Upper lobe of left lung (tissue), 6 donors: ENCODE results near the gene RINL. TPM values are rescaled to one million over a fixed set of nuclear protein-coding genes. Genes with fewer than 3 reads are reported as not detected.

Experiments
- ATAC-seq, 2 donors: fragments of 200-7000 bp; cut with Tn5 transposase; one replicate each; pipeline ENCODE4 v1.9.1; 2022; ENCODE audit warnings: mild to moderate bottlenecking in 2 of 2, moderate library complexity in 2 of 2; ENCODE audit not compliant: low FRiP score in 2 of 2
- DNase-seq, 2 donors: peaks; one replicate each; pipeline ENCODE4 v3.0.0-alpha.2; 2019 to 2020
- H3K27ac ChIP-seq, 4 donors: fragments of 200-600 bp; sonication (generic); one replicate each; pipeline ENCODE4 v1.5.1; 2016 to 2019
- H3K27me3 ChIP-seq, 4 donors: fragments of 200-600 bp; sonication (generic); one replicate each; pipeline ENCODE4 v1.5.1; 2017 to 2019
- H3K36me3 ChIP-seq, 4 donors: fragments of 200-600 bp; sonication (generic); one replicate each; pipeline ENCODE4 v1.5.1; 2016 to 2019
- H3K4me1 ChIP-seq, 4 donors: fragments of 200-600 bp; sonication (generic); one replicate each; pipeline ENCODE4 v1.5.1; 2018 to 2019
- H3K4me3 ChIP-seq, 4 donors: fragments of 200-600 bp; sonication (generic); one replicate each; pipeline ENCODE4 v1.5.1; 2017 to 2019; ENCODE audit warnings: mild to moderate bottlenecking in 2 of 4, moderate library complexity in 1 of 4
- H3K9me3 ChIP-seq, 4 donors: fragments of 200-600 bp; sonication (generic); one replicate each; pipeline ENCODE4 v1.5.1; 2018 to 2019
- EP300 ChIP-seq, 4 donors: sonication (generic); formaldehyde crosslinking; IDR thresholded peaks; one replicate each; pipeline ENCODE4 v1.5.1; 2017; ENCODE audit warnings: antibody characterized with exemption in 4 of 4, control low read depth in 2 of 4
- POLR2A ChIP-seq, 4 donors: fragments of 450-650 bp; IDR thresholded peaks; one replicate each; pipeline ENCODE4 v1.5.1; 2016 to 2017; ENCODE audit warnings: antibody characterized with exemption in 4 of 4, mild to moderate bottlenecking in 2 of 4
- POLR2AphosphoS5 ChIP-seq, 2 donors: sonication (generic); formaldehyde crosslinking; IDR thresholded peaks; one replicate each; pipeline ENCODE4 v1.5.1; 2017; ENCODE audit warnings: antibody characterized with exemption in 2 of 2
- WGBS, 2 donors: methylation state at CpG; one replicate each; pipeline ENCODE4 v1.1.5; 2017 to 2018; 5-methylcytosine and 5-hydroxymethylcytosine counted together
- total RNA-seq, 6 donors: library from RNA; depleted of rRNA in 4 of 6; stranded (reverse); fragments of >200 nt in 4 of 6; gene quantifications; one replicate each; pipeline versions ENCODE4 v1.1.0 to v1.2.1, GENCODE V29; 2016 to 2021
- TF ChIP-seq, protein P1 (sequence below), 6 experiments: fragments of 450-650 bp in 4 of 6; fragments of 200-600 bp in 2 of 6; sonication (generic) in 2 of 6; IDR thresholded peaks; one replicate each; pipeline ENCODE4 v1.5.1; 2016 to 2019; ENCODE audit warnings: antibody characterized with exemption in 6 of 6
- donor health status: DM: no; HTN: no; CAD: no; lungs with moderate emphysema.
- donor health status: DM: no; HTN: yes; CAD: no; lungs with severe emphysema.

The RINL gene, protein sequence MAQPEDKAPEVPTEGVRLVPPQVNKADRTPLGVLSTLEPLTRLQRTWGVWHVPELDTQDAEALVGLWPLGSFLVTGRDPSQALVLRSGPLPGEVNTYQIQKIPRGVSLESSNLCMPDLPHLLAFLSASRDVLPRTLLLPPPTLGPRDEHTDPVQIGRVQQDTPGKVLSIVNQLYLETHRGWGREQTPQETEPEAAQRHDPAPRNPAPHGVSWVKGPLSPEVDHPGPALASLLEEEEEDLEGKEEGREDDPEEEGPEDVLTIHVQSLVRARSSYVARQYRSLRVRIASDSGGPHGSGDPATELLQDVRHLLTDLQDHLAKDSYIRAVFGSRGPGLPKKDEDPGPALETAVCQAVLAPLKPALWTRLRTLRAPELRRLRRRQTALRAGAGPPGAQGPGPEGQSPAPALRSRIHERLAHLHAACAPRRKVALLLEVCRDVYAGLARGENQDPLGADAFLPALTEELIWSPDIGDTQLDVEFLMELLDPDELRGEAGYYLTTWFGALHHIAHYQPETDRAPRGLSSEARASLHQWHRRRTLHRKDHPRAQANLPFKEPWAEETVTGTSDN
- 10 to 100 TPM in 5 of 6 donors, 1 to 10 TPM in 1; 8.7 to 23.1 (median 13.2) TPM for total RNA-seq

DNA sequence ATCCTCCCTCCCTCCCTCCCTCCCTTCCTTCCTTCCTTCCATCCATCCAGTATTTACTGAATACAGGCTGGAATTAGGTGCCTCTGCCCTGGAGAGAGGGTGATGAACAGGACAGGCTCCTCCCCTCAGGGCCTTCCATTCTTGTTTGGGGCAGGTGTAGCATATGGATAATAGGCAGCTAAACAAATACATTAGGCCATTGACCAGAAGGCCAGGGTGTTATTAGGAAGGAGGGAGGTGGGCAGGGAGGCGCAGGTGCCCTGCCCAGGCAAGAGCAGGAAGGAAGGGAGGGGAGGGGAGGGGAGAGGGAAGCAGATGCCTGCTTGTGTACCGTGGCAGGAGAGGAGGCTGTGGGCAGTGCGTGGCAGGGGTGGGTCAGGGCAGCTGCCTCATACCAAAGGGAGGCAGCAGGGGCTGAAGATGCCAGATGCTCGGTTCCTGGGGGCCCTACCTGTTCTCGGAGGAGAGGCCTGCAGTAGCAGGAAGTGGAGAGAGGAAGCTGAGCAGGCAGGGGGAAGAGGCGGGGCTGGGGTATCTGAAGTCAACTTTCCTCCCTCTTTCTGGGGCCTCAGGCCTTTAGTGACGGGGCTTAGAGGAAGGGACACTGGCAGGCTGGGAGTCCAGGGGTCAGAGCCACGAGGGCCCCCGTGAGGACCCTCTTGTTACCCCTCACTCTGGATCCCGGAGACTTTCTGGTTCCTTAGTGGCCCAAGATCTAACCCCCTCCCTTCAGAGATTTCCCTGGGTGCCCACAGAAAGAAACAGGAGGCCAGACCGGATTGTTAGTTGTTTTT, at the start of gene RINL:
Gene RINL (minus strand): TSS at position 495 of the 794 bp plus-strand sequence. CDS start 1,533 bp downstream, outside the sequence.
- ATAC-seq: peak; percentile 64 to 68
- H3K36me3 ChIP-seq: peaks cover 0 to 43% (median 28%) of the 10 kb centered on the region in 4 donors
- H3K27me3 ChIP-seq: no peaks in the 10 kb centered on the region
- 22 to 24% methylated on average over 11 of the region's 11 CpGs for WGBS, 2 donors
- peak within 1 kb of the TSS in 2 of 4 donors; percentile 34 to 40 for H3K4me3 ChIP-seq
- TF ChIP-seq POLR2A (IDR thresholded peaks at IDR 0.05) (peak in 1 of 4 donors; percentile 37), POLR2AphosphoS5 (IDR thresholded peaks at IDR 0.05) (peak in 1 of 2 donors; percentile 8), EP300 (IDR thresholded peaks at IDR 0.05) (no peak)
- TF ChIP-seq, protein P1, sequence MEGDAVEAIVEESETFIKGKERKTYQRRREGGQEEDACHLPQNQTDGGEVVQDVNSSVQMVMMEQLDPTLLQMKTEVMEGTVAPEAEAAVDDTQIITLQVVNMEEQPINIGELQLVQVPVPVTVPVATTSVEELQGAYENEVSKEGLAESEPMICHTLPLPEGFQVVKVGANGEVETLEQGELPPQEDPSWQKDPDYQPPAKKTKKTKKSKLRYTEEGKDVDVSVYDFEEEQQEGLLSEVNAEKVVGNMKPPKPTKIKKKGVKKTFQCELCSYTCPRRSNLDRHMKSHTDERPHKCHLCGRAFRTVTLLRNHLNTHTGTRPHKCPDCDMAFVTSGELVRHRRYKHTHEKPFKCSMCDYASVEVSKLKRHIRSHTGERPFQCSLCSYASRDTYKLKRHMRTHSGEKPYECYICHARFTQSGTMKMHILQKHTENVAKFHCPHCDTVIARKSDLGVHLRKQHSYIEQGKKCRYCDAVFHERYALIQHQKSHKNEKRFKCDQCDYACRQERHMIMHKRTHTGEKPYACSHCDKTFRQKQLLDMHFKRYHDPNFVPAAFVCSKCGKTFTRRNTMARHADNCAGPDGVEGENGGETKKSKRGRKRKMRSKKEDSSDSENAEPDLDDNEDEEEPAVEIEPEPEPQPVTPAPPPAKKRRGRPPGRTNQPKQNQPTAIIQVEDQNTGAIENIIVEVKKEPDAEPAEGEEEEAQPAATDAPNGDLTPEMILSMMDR (IDR thresholded peaks at IDR 0.05): peak in 1 of 6 experiments; percentile 4
- H3K27ac ChIP-seq: peak within 1 kb of the TSS; percentile 55 to 89 (median 86)
- DNase-seq: peak in 1 of 2 donors; percentile 65
- H3K4me1 ChIP-seq: peaks cover 16 to 19% (median 16%) of the 10 kb centered on the region in 4 donors
- H3K9me3 ChIP-seq: no peaks in the 10 kb centered on the region

- no peaks in the 10 kb centered on the region for H3K9me3 ChIP-seq
- H3K27ac ChIP-seq: no peak overlapping the region
- TF ChIP-seq, protein P1 (IDR thresholded peaks at IDR 0.05): no peak
- TF ChIP-seq EP300 (IDR thresholded peaks at IDR 0.05): no peak
- no peak for TF ChIP-seq POLR2A (IDR thresholded peaks at IDR 0.05)
- no peak for TF ChIP-seq POLR2AphosphoS5 (IDR thresholded peaks at IDR 0.05)
- peaks cover 3 to 34% (median 20%) of the 10 kb centered on the region in 4 donors for H3K36me3 ChIP-seq
- ATAC-seq: no peak
- WGBS, 2 donors: 88 to 95% methylated on average over 7 of the region's 7 CpGs
- H3K27me3 ChIP-seq: no peaks in the 10 kb centered on the region
- H3K4me3 ChIP-seq: no peak overlapping the region
- DNase-seq: no peak
- H3K4me1 ChIP-seq: peaks cover 0 to 11% (median 2%) of the 10 kb centered on the region in 4 donors
Observed at GRCh38 chr19:38924388-38924787, 46.3 kb upstream of the RINL start.

- WGBS, 2 donors: 93 to 96% methylated on average over 5 of the region's 5 CpGs
- ATAC-seq: no peak
- no peak for TF ChIP-seq POLR2A (IDR thresholded peaks at IDR 0.05)
- no peak for TF ChIP-seq POLR2AphosphoS5 (IDR thresholded peaks at IDR 0.05)
- TF ChIP-seq, protein P1 (IDR thresholded peaks at IDR 0.05): no peak
- no peak for TF ChIP-seq EP300 (IDR thresholded peaks at IDR 0.05)
- no peaks in the 10 kb centered on the region for H3K4me1 ChIP-seq
- H3K36me3 ChIP-seq: peaks cover 3 to 38% (median 20%) of the 10 kb centered on the region in 4 donors
- H3K27me3 ChIP-seq: no peaks in the 10 kb centered on the region
- no peak for DNase-seq
- no peak overlapping the region for H3K27ac ChIP-seq
- no peaks in the 10 kb centered on the region for H3K9me3 ChIP-seq
- no peak overlapping the region for H3K4me3 ChIP-seq
Observed at GRCh38 chr19:38922482-38922881, 44.4 kb upstream of the RINL start.

DNA sequence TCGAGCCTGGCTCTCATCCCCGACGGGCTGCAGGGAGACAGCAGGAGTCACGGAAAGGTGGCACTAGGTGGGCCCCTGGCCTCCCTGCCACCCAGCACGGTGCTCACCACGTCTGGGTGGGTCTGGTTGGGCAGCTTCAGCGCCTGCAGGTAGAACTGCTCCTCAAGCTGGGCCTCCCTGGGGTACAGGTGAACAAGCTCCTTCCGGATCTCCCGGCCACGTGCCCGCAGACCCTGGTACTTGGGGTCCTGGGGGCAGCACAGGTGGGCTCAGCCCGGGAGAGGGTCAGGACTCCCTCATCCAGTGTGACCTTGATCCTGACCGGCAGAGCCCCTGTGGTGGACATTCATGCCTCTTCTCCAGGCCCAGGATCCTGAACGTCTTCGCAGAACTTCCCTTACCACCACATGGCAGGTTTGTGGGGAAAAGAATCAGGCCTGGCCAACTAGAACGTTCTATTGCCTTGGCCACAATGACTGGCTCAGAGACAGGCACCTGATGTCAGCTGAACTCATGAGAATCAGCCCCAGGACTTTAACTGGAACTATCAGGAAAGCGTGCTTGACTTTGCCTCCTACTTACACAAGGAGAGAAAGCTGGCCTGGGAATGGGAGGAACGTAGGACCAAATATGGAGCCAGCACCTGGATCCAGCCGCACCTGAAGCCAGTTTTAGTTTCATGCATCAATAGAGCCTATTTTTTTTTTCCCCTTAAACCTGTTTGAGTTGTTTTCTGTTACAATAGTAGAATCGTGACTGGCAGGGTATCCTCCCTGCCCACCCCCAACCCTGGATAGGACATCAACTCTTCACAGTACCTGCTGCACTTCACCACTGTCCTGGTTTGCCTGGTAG, 43.6 kb upstream of the RINL start:
- TF ChIP-seq POLR2AphosphoS5 (IDR thresholded peaks at IDR 0.05) (no peak), POLR2A (IDR thresholded peaks at IDR 0.05) (no peak), EP300 (IDR thresholded peaks at IDR 0.05) (no peak)
- TF ChIP-seq, protein P1 (IDR thresholded peaks at IDR 0.05): no peak
- ATAC-seq: no peak
- Histone ChIP-seq H3K36me3 (peaks cover 3 to 38% (median 20%) of the 10 kb centered on the region in 4 donors), H3K4me3 (no peak overlapping the region), H3K27ac (no peak overlapping the region), H3K27me3 (no peaks in the 10 kb centered on the region), H3K4me1 (no peaks in the 10 kb centered on the region), H3K9me3 (no peaks in the 10 kb centered on the region)
- WGBS, 2 donors: 85 to 89% methylated on average over 8 to 15 of the region's 20 CpGs
- peak in 1 of 2 donors; percentile 53 for DNase-seq
